Measurements from ENCODE around the gene KDM4C.

KDM4C gene

GRCh38 chr9:7216004-7216841 lies 458.4 kb downstream of the KDM4C start:
- H3K4me3 ChIP-seq (ENCODE audit: low read length): no peak overlapping the region
- TF ChIP-seq CTCF (conservative IDR thresholded peaks at IDR 0.05; ENCODE audit: low read depth, low read length): no peak
- DNase-seq (ENCODE audit: low read depth): no peak

GRCh38 chr9:7223981-7224380 lies 466.2 kb downstream of the KDM4C start:
- no peak for DNase-seq (ENCODE audit: low read depth)
- no peak for TF ChIP-seq CTCF (conservative IDR thresholded peaks at IDR 0.05; ENCODE audit: low read depth, low read length)
- H3K4me3 ChIP-seq (ENCODE audit: low read length): no peak overlapping the region
